GM12801 (cell line): Measurements from ENCODE around the gene PERCC1.

Source experiments
- TF ChIP-seq, protein P1 (sequence below): IDR thresholded peaks from one replicate; pipeline ENCODE4 v1.5.1; 2011; ENCODE audit warnings: control low read depth; ENCODE audit not compliant: insufficient read length; ENCODE audit errors: extremely low read depth

PERCC1 gene

GRCh38 chr16:1413684-1414531, 17.0 kb upstream of the PERCC1 start:
- TF ChIP-seq, protein P1, sequence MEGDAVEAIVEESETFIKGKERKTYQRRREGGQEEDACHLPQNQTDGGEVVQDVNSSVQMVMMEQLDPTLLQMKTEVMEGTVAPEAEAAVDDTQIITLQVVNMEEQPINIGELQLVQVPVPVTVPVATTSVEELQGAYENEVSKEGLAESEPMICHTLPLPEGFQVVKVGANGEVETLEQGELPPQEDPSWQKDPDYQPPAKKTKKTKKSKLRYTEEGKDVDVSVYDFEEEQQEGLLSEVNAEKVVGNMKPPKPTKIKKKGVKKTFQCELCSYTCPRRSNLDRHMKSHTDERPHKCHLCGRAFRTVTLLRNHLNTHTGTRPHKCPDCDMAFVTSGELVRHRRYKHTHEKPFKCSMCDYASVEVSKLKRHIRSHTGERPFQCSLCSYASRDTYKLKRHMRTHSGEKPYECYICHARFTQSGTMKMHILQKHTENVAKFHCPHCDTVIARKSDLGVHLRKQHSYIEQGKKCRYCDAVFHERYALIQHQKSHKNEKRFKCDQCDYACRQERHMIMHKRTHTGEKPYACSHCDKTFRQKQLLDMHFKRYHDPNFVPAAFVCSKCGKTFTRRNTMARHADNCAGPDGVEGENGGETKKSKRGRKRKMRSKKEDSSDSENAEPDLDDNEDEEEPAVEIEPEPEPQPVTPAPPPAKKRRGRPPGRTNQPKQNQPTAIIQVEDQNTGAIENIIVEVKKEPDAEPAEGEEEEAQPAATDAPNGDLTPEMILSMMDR, result no peak

GRCh38 chr16:1414532-1415260, 16.2 kb upstream of the PERCC1 start, which contains the start of gene UNKL:
UNKL (minus strand) TSS chr16:1414704; CDS start chr16:1414691, 13 bp downstream.
- TF ChIP-seq, protein P1, result no peak

DNA sequence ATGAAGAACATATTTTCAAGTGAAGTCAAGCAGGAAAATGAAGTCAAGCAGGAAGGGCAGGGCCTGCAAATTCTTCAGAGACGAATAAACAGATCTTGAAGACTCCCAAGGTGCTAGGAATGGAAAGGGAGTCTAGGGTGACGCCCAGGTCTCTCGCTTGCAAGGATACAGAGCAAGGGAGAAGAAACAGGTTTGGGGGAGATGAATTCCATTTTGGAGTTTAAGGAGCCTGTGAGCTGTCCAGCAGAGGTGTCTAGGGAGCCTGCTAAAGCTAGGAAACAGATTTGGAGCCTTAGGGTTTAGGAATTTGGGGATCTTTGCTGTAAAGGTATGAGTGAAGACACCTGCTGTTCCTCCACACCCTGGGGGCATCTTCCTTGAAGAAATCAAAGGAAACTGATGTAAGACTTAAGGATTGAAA, 14.3 kb upstream of the PERCC1 start:
- TF ChIP-seq, protein P1, result no peak

GRCh38 chr16:1420111-1420539, 10.8 kb upstream of the PERCC1 start:
- TF ChIP-seq, protein P1, result no peak

DNA sequence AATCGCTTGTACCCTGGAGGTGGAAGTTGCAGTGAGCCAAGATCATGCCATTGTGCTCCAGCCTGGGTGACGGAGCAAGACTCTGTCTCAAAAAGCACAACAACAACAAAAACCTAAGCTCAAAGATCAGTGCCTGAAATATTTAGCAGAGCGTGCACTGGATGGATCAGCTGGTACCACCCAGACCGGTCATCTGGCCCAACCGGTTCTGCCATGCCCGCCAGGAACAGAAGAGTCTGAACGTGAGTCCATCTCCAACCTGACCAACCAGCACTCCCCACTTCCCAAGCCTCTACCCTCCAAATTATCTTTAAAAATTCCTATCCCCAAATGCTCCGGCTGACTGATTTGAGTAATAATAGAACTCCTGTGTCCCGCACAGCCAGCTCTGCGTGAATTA, 8.8 kb upstream of the PERCC1 start:
- TF ChIP-seq, protein P1, result no peak

- TF ChIP-seq, protein P1, result no peak
Observed at GRCh38 chr16:1424028-1424427, 6.8 kb upstream of the PERCC1 start.

DNA sequence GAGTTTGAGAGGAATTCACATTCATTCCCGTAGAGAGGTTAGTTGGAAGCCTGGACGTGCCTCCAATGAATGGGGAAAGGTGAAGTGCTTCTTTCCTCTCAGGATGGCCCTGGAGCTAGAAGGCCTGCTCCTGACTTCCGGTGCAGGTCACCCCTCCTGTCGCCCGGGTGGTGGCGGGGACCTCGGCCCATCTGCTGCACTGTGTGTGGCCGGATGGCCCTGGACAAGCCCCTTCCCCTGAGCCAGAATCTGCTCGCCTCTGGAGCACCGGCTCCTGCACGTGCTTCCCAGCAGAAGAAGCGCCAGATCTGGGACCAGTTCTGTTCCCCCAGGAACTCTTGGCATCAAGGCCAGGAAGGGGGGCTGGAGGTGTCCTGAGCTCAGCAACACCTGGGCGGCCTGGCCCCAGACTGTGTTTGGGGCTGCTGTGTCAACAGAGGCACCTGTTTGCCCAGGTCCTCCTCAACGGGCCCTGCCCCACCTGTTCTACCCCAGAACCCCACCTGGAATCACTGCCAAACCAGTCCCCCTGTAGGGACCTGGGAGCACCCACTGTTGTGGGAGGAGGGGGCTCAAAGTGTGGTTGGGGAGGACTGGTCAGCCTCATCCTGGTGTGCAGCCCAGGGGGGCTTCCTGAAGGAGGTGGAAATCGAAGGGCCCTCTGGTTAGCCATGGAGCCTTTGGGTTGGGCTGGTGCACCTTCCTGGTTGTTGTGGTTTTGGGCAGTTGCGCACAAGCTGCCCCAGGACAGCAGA, 5.1 kb upstream of the PERCC1 start:
- TF ChIP-seq, protein P1, result no peak
